NCI-H2196 (cell line): ENCODE results near the gene NINL.
"Not testable (repeated sequence)": the region's sequence is repeated elsewhere in the genome, so short reads cannot be mapped to it uniquely, and the experiment has no call there.

ENCODE experiments used
- DNase-seq: peaks from one replicate; lab custom pipeline; 2025; ENCODE audit not compliant: unreplicated experiment; lab: John Stamatoyannopoulos, UW

The NINL gene

DNA sequence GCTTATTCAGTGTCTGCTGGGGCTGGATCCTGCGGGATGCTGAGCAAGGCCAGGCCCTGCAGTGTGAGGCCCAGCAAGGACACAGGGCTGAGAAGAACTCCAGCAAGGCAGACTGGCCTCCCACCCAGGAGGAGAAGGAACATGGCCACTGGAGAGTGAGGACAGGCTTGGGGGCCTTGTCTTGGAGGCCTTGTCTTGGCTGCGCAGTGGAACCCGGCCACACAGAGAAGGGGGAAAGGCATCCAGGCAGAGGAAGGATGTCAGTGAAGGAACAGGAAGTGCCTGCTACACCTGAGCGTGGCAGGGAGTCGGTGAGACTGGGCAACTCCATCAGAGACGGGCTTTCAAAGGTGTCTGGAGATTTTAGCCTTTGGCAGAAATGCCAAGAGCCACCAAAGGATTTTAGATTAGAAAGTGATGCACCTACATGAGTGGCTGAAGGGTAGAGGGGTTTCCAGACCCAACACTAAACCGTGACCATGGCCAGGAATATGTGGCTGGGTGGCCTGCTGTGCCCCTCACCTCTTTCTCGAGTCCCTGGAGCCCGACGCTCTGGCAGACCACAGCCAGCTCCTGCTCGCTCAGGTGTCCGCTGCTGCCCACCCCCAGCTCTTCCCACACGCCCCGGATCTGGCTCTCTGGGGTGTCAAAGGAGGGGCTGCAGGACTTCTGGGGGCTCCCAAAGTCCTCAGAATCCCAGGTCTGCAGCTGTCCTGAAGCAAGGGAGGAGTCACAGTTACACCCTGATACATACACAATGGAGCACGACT lies 80.8 kb downstream of the NINL start:
- DNase-seq, result no peak

- no peak for DNase-seq
These were observed 81.4 kb downstream of the NINL start for GRCh38 chr20:25503936-25504335.

- not testable (repeated sequence) for DNase-seq
These were observed 82.2 kb downstream of the NINL start for GRCh38 chr20:25503051-25503639.

GRCh38 chr20:25500880-25501351 lies 84.4 kb downstream of the NINL start:
- DNase-seq, result no peak

DNA sequence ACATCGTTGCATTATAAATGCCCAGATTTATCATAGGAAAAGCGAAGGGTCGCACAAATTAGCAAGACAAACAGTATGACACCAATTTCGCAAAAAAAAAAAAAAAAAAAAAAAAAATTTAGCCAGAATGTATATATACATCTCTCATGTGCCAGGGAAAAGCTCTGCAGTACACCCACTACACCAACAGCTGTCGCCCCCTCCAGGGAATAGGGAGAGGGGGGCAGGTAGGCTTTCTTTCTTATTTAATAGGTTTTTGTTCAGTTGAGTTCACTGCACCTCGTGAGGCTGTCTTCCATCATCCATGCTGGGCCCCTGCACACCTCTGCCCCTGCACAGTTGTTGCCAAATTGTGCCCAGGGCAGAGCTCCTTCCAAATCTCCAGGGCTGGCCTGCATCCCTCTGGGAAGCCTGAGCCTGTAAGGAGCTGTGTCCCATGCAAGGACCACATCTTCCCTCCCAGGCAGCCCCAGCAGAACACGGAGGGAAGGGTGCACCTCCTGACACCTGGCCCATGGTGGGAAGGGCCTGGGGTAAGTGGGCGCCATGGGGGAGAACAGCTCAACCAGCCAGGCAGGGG lies 85.4 kb downstream of the NINL start:
- no peak for DNase-seq

GRCh38 chr20:25499031-25499430 lies 86.3 kb downstream of the NINL start:
- DNase-seq, result no peak

DNA sequence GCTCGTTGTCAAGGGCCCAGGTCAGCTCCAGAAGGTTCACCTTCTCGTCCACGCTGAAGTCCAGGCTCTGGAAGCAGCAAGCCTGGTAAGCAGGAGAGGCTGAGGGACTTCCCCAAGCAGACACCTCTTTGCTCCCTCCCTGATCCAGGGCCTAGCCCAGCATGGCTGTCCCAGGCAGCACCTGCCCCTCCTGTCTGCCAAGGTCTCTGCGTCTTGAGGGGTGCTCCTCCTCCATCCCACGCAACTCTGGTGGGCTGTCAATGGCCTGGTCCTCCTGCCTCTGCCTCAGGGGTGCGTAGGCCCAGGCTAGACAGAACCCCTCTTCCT lies 87.1 kb downstream of the NINL start:
- no peak for DNase-seq

- DNase-seq, result no peak
These were observed 87.6 kb downstream of the NINL start for GRCh38 chr20:25497586-25498279.

DNA sequence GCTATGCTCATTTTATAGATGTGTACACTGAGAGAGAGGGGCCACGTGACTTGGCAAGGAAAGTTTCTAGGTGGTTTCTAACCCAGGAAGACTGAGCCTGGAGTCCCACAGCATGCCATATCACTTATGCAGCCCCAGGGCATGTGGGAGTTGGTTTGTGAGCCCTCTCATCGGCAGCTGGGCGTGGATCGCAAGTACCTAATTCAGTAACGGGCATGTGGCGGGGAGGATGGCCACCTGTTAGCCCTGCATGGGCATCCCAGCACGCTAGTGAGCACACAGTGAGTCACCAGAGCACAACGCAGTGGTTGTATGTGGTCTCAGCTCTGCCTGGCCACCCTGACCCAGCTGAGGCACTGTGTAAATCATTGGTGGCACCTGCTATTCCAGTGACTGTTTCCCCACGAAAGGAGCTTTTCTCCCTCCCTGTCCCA lies 88.3 kb downstream of the NINL start:
- no peak for DNase-seq

DNA sequence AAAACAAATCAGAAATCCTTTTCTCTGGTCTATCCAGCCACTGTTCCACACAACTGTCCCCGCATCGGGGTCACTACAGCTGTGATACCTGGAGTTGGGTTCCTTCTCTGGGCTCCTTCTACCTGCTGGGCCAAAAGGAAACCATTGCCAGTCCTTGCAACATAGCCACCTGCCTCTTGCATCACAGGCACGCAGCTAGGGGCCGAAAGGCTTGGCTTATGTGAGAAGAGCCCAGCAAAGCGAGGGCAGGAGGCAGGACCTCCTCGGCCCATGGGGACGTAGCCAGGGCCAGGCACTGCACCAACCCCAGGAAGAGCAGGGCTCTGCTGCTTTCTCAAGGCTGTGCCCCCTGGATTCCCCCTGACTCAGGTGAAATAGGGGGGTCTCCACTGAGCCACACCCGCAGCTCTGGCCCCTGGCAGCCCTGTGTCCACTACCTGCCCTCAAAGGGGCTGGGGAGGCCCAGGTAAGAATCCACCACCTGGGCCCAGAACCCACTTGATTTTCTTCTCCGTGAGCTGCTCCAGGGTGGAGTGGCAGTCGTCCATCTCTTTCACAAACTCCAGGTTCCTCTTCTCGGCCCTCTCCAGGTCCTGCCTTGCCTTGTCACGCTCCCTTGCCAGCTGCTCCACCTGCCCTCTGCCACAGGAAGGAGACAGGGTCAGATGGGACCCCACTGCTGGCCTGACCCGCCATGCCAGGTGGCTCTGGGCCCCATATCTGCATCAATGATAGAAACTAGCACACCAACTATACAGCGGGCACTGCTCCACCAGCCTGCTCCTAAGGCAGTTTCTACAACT lies 89.0 kb downstream of the NINL start:
- no peak for DNase-seq

- DNase-seq, result no peak
These were observed 90.0 kb downstream of the NINL start for GRCh38 chr20:25495189-25495824.

GRCh38 chr20:25494506-25495188 lies 90.7 kb downstream of the NINL start:
- no peak for DNase-seq

GRCh38 chr20:25493748-25494505 lies 91.4 kb downstream of the NINL start:
- no peak for DNase-seq

DNA sequence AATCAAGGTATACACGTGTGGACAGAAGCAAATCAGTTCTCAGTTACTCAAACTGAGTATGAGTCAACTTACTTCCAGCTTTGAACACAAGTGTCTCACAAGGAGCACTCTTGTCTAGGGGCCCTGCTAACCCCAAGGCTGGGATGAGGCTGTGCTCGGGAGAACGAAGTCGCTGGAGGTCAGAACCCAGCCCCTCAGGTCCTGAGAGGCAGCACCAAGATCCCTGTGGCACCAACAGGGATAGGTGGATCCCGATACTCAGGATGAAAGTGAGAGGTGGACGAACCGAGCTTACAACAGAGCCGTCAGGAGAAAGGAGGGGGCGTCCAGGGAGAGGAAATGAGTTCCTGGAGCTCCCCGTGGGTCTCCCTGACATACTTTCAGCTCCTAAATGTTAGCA lies 92.2 kb downstream of the NINL start:
- no peak for DNase-seq

DNA sequence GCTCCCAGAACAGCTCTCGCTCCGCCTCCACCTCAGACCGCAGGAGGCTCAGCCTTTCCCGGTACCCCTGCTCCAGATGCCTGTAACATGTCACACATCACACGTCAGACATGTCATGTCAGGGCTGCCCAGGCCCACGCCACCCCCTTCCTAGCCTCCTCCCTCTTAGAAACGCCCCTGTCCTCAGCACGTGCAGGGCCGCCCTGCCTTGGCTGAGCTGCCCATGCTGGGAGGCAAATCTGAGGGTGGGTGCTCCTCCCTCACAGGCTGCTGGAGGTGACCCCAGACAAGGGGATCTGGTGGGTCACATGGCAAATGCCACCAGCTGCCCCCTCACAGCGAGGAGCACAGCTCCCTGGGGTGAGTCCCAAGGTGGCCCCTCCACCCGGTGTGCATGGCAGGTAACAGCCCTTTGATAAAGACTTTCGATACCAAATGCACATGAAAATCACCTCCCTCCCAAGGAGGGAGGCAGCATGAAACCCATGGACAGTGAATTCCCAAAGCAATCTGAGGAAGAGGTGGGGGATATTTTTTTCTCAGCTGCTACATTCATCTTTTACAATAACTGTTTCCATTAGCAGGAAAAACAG lies 93.8 kb downstream of the NINL start:
- no peak for DNase-seq

GRCh38 chr20:25490656-25491445 lies 94.5 kb downstream of the NINL start:
- no peak for DNase-seq

- no peak for DNase-seq
These were observed 96.0 kb downstream of the NINL start for GRCh38 chr20:25489221-25489871.

DNA sequence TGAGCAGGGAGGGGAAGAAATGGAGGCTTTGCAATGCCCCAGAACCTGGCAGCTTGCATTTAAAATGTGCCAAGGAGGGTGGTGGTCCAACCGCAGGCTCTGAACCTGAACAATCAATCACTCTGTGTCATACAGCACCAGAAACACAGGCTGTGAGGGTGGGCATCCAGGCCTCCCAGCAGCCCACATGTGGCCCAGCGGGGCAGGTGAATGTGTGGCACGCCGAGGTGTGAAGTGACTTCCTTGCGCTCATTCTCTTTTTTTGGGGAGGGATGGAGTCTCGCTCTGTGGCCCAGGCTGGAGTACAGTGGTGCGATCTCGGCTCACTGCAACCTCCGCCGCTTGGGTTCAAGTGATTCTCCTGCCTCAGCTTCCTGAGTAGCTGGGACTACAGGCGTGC lies 97.4 kb downstream of the NINL start:
- no peak for DNase-seq
